Measurements from ENCODE around the gene GAB3. TPM values are rescaled to one million over a fixed set of nuclear protein-coding genes. Genes with fewer than 3 reads are reported as not detected.

Gene GAB3
- total RNA-seq, 1 donor from 2014 or later = 4.5 TPM

GRCh38 chrX:154728431-154729190 is 22.3 kb downstream of the GAB3 start:
- intact Hi-C loops (cut with micrococcal nuclease) = no loop called here
- H3K27ac Mint-ChIP-seq = peak overlapping the region; percentile 46
- H3K4me3 Mint-ChIP-seq (ENCODE audit: low read depth) = no peak overlapping the region

DNA sequence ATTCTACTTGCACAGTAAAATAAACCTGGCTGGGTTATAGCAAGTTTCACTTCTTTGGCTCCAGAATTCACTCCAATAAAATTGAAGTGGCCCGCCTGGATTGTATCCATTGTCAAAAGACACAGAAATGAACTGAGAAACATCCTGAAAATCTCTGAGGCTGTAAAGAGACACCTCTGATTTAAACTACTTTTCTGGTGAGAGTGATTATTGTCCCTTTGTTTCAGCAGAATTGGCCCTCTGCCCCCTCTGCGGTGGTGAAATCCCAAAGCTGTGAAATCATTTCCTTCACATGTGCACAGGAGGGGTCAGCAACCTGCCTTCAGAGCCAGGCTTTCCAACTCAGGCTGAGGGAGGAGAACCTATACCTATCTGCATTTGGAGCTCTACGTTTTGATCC is 23.0 kb downstream of the GAB3 start:
- Mint-ChIP-seq H3K4me1 (ENCODE audit: low read depth) (peaks cover 86% of the 10 kb centered on the region), H3K27me3 (ENCODE audit: low read depth) (no peaks in the 10 kb centered on the region), H3K4me3 (ENCODE audit: low read depth) (no peak overlapping the region), H3K36me3 (ENCODE audit: low read depth) (peaks cover 17% of the 10 kb centered on the region), H3K9me3 (no peaks in the 10 kb centered on the region), H3K27ac (no peak overlapping the region)
- no peak for DNase-seq (ENCODE audit: low spot score)
- intact Hi-C loops (cut with micrococcal nuclease) = no loop called here

More at GRCh38 chrX:154728431-154729190, 22.3 kb downstream of the GAB3 start:
- Mint-ChIP-seq H3K9me3 (no peaks in the 10 kb centered on the region), H3K36me3 (ENCODE audit: low read depth) (peaks cover 17% of the 10 kb centered on the region), H3K27me3 (ENCODE audit: low read depth) (no peaks in the 10 kb centered on the region), H3K4me1 (ENCODE audit: low read depth) (peaks cover 87% of the 10 kb centered on the region)
- DNase-seq (ENCODE audit: low spot score) = no peak

- no peak for DNase-seq (ENCODE audit: low spot score)
- intact Hi-C loops (cut with micrococcal nuclease) = no loop called here
- Mint-ChIP-seq H3K4me3 (ENCODE audit: low read depth) (no peak overlapping the region), H3K4me1 (ENCODE audit: low read depth) (peaks cover 82% of the 10 kb centered on the region), H3K36me3 (ENCODE audit: low read depth) (peaks cover 17% of the 10 kb centered on the region), H3K27me3 (ENCODE audit: low read depth) (no peaks in the 10 kb centered on the region), H3K27ac (no peak overlapping the region), H3K9me3 (no peaks in the 10 kb centered on the region)
These were observed 23.5 kb downstream of the GAB3 start for GRCh38 chrX:154727418-154727817.

DNA sequence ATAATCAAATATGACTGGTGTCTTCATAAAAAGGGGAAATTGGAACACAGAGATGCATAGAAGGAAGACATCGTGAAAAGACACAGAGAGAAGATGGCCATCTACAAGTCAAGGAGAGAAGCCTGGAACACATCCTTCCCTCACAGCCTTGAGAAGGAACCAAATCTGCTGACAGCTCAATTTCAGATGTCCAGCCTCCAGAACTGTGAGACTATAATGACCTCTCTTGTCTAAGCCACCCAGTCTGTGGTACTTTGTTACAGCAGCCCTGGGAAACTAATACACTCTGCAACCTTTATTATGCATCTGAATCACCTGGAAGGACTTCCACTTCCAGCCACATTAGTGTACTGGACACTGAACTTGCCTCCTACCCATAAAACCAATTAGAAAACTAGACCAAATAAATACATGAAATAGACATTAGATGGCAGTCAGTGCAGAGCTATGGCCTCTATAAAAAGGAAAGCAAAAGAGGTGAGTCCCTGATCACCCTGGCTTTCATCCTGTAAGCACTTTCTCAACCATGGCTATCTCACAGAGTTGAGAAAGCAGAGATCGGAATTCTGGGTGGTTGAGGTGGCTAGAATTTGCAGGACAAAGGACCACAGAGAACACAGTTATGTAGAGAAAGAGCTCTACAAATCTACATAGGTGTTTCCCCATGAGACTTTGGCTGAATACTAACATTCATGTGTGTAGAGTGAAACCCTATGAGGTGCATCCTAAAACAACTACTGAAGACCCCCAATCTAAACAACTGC is 25.7 kb downstream of the GAB3 start:
- Mint-ChIP-seq H3K9me3 (peaks cover 5% of the 10 kb centered on the region), H3K36me3 (ENCODE audit: low read depth) (peaks cover 28% of the 10 kb centered on the region), H3K4me3 (ENCODE audit: low read depth) (peak overlapping the region; percentile 51), H3K4me1 (ENCODE audit: low read depth) (peaks cover 65% of the 10 kb centered on the region), H3K27me3 (ENCODE audit: low read depth) (no peaks in the 10 kb centered on the region), H3K27ac (peak overlapping the region; percentile 75)
- DNase-seq (ENCODE audit: low spot score) = no peak
- intact Hi-C loops (cut with micrococcal nuclease) = no loop called here

GRCh38 chrX:154721155-154721554 is 29.7 kb downstream of the GAB3 start:
- peaks cover 61% of the 10 kb centered on the region for H3K4me1 Mint-ChIP-seq (ENCODE audit: low read depth)
- H3K27me3 Mint-ChIP-seq (ENCODE audit: low read depth) = no peaks in the 10 kb centered on the region
- peaks cover 17% of the 10 kb centered on the region for H3K36me3 Mint-ChIP-seq (ENCODE audit: low read depth)
- H3K9me3 Mint-ChIP-seq = peaks cover 5% of the 10 kb centered on the region
- intact Hi-C loops (cut with micrococcal nuclease) = no loop called here
- no peak for DNase-seq (ENCODE audit: low spot score)
- H3K4me3 Mint-ChIP-seq (ENCODE audit: low read depth) = no peak overlapping the region
- no peak overlapping the region for H3K27ac Mint-ChIP-seq

DNA sequence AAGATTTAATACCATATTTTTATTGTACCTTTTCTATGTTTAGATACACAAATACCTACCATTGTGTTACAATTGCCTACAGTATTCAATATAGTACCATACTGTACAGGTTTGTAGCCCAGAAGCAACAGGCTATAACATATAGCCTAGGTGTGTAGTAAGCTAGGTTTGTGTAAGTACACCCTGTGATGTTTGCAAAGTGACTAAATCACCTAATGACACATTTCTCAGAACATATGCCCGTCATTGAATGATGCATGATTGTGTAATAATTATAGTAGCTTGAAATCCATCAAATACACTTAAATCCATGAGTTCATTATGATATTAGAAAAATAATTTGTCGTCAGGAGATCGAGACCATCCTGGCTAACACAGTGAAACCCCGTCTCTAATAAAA is 30.8 kb downstream of the GAB3 start:
- peaks cover 5% of the 10 kb centered on the region for H3K9me3 Mint-ChIP-seq
- no peak overlapping the region for H3K4me3 Mint-ChIP-seq (ENCODE audit: low read depth)
- no peak overlapping the region for H3K27ac Mint-ChIP-seq
- peaks cover 20% of the 10 kb centered on the region for H3K36me3 Mint-ChIP-seq (ENCODE audit: low read depth)
- DNase-seq (ENCODE audit: low spot score) = no peak
- H3K27me3 Mint-ChIP-seq (ENCODE audit: low read depth) = no peaks in the 10 kb centered on the region
- intact Hi-C loops (cut with micrococcal nuclease) = no loop called here
- peaks cover 52% of the 10 kb centered on the region for H3K4me1 Mint-ChIP-seq (ENCODE audit: low read depth)

DNA sequence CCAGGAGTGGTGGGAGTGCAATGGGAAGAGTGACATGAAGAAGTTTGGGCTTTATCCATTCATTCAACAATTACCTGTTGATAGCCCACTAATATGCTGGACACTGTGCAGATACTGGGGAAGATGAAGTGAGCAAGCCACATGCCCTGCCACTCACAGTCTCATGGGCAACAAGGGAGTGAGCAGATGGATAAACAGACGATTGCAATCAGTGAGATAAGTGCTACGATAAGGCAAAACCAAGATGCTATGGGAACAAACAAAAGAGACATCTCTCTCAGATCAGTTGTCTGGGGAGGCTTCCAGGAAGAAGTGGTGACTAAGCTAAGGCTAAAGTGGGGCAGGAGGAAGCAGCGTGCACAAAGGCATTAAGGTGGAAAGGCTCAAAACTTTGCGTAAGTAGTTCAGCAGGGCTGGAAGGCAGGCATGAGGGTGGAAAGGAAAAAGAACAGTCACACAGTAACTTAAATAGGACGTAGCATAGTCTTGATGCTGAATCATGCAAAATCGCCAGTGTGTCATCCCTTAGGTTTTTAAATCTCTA is 31.7 kb downstream of the GAB3 start:
- peak overlapping the region; percentile 71 for H3K27ac Mint-ChIP-seq
- peaks cover 5% of the 10 kb centered on the region for H3K9me3 Mint-ChIP-seq
- H3K36me3 Mint-ChIP-seq (ENCODE audit: low read depth) = peaks cover 23% of the 10 kb centered on the region
- DNase-seq (ENCODE audit: low spot score) = peak; percentile 22
- peaks cover 51% of the 10 kb centered on the region for H3K4me1 Mint-ChIP-seq (ENCODE audit: low read depth)
- H3K27me3 Mint-ChIP-seq (ENCODE audit: low read depth) = no peaks in the 10 kb centered on the region
- peak overlapping the region; percentile 31 for H3K4me3 Mint-ChIP-seq (ENCODE audit: low read depth)
- intact Hi-C loops (cut with micrococcal nuclease) = loop anchor here (1.0 to 5.0 kb wide), 4 partner anchors 16 to 1163 kb away; partner anchors contain the start of gene VAMP7

DNA sequence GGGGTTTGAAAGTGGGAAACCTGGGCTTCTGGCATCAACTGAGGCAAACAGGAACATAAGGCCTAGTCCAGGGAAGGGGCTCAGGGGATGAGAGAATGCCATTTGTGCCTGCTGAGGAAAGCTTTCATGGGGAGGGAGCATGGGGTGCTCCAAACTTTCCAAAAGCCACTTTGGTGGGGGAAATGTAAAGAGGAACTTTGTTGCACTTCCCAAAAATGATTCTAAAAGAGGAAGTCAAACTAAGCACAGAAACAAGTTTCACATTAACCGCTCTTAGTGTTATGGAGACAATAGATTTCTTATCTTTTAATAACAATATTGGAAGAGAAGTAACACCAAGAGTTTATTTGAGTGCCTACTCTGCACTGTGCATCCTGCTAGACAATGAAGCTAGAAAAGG is 32.3 kb downstream of the GAB3 start:
- Mint-ChIP-seq H3K9me3 (peaks cover 5% of the 10 kb centered on the region), H3K36me3 (ENCODE audit: low read depth) (peaks cover 23% of the 10 kb centered on the region), H3K4me1 (ENCODE audit: low read depth) (peaks cover 52% of the 10 kb centered on the region), H3K27me3 (ENCODE audit: low read depth) (no peaks in the 10 kb centered on the region), H3K4me3 (ENCODE audit: low read depth) (peak overlapping the region; percentile 9), H3K27ac (peak overlapping the region; percentile 71)
- DNase-seq (ENCODE audit: low spot score) = no peak
- intact Hi-C loops (cut with micrococcal nuclease) = loop anchor here (1.0 to 5.0 kb wide), 4 partner anchors 17 to 1164 kb away; partner anchors contain the start of gene VAMP7

DNA sequence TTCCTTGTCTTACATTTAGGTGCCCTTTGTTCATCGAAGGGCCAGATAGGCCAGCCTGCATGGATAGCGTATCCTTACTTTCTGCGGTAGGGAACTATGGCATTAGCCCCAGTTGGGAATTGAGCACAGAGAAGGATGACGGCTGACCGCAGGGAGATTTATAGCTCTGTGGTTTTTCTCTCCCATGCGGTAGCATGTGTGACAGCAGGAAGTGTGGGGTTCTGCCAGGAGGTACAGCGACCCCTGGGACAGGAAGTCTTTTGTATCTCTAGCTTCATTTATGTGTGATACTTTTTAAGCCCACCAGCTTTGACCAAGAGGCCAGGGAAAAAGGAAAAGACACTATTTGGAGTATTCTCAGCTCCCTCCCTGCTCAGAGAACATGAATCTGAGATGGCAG is 33.1 kb downstream of the GAB3 start:
- Mint-ChIP-seq H3K9me3 (peaks cover 5% of the 10 kb centered on the region), H3K27me3 (ENCODE audit: low read depth) (no peaks in the 10 kb centered on the region), H3K27ac (peak overlapping the region; percentile 71), H3K4me1 (ENCODE audit: low read depth) (peaks cover 52% of the 10 kb centered on the region), H3K36me3 (ENCODE audit: low read depth) (peaks cover 26% of the 10 kb centered on the region), H3K4me3 (ENCODE audit: low read depth) (peak overlapping the region; percentile 26)
- intact Hi-C loops (cut with micrococcal nuclease) = loop anchor here (2.0 to 5.0 kb wide), 3 partner anchors 31 to 1164 kb away; partner anchors contain the start of gene VAMP7
- no peak for DNase-seq (ENCODE audit: low spot score)

- H3K4me1 Mint-ChIP-seq (ENCODE audit: low read depth) = peaks cover 60% of the 10 kb centered on the region
- H3K4me3 Mint-ChIP-seq (ENCODE audit: low read depth) = no peak overlapping the region
- peaks cover 29% of the 10 kb centered on the region for H3K36me3 Mint-ChIP-seq (ENCODE audit: low read depth)
- no peak for DNase-seq (ENCODE audit: low spot score)
- no peaks in the 10 kb centered on the region for H3K27me3 Mint-ChIP-seq (ENCODE audit: low read depth)
- no peaks in the 10 kb centered on the region for H3K9me3 Mint-ChIP-seq
- no peak overlapping the region for H3K27ac Mint-ChIP-seq
- intact Hi-C loops (cut with micrococcal nuclease) = loop anchor here (5.0 kb wide), 2 partner anchors 86 to 1166 kb away; partner anchors contain the start of gene VAMP7
These were observed 35.1 kb downstream of the GAB3 start for GRCh38 chrX:154715825-154716224.

GRCh38 chrX:154714925-154715324 is 36.0 kb downstream of the GAB3 start:
- H3K27me3 Mint-ChIP-seq (ENCODE audit: low read depth) = no peaks in the 10 kb centered on the region
- no peak overlapping the region for H3K4me3 Mint-ChIP-seq (ENCODE audit: low read depth)
- peaks cover 63% of the 10 kb centered on the region for H3K4me1 Mint-ChIP-seq (ENCODE audit: low read depth)
- no peaks in the 10 kb centered on the region for H3K9me3 Mint-ChIP-seq
- no peak overlapping the region for H3K27ac Mint-ChIP-seq
- peak; percentile 34 for DNase-seq (ENCODE audit: low spot score)
- intact Hi-C loops (cut with micrococcal nuclease) = loop anchor here (5.0 kb wide), 2 partner anchors 87 to 1167 kb away; partner anchors contain the start of gene VAMP7
- H3K36me3 Mint-ChIP-seq (ENCODE audit: low read depth) = peaks cover 29% of the 10 kb centered on the region

GRCh38 chrX:154712781-154713740 is 37.8 kb downstream of the GAB3 start:
- intact Hi-C loops (cut with micrococcal nuclease) = loop anchor here (2.0 kb wide), 1 partner anchor 16 kb away; no protein-coding TSS in a partner anchor
- DNase-seq (ENCODE audit: low spot score) = peak; percentile 37

More at GRCh38 chrX:154712781-154713740, 37.8 kb downstream of the GAB3 start:
- Mint-ChIP-seq H3K4me1 (ENCODE audit: low read depth) (peaks cover 47% of the 10 kb centered on the region), H3K27me3 (ENCODE audit: low read depth) (no peaks in the 10 kb centered on the region), H3K36me3 (ENCODE audit: low read depth) (peaks cover 42% of the 10 kb centered on the region), H3K9me3 (no peaks in the 10 kb centered on the region), H3K27ac (peak overlapping the region; percentile 69), H3K4me3 (ENCODE audit: low read depth) (peak overlapping the region; percentile 41)

Data from activated T-helper 2 cell treated with anti-CD3 and anti-CD28 coated beads, Interferon-gamma antibody, Interleukin-2, Interleukin-4, amounts not matched to agents 10 μg/mL and 5 μg/mL and 100 μg/mL, durations not matched to agents 14 hours and 24 hours and 36 hours (primary cell).